OCI-LY1 (cell line): Measurements from ENCODE around the gene SAA4.

Experiments used
- EZH2 ChIP-seq: fragments of 200-600 bp; sonication (generic), shearing (Covaris generic); IDR thresholded peaks from 2 replicates; pipeline ENCODE4 v1.8.0; 2017; ENCODE audit warnings: borderline replicate concordance, mixed run types, mild to moderate bottlenecking, antibody characterized with exemption, low read length, moderate library complexity, mixed read lengths
- TF ChIP-seq, protein P1 (sequence below): fragments of 200-600 bp; sonication (generic), shearing (Covaris generic); IDR thresholded peaks from 2 replicates; pipeline ENCODE4 v1.5.1; 2017; ENCODE audit warnings: mild to moderate bottlenecking, antibody characterized with exemption, low read length, moderate library complexity, mixed read lengths

DNA sequence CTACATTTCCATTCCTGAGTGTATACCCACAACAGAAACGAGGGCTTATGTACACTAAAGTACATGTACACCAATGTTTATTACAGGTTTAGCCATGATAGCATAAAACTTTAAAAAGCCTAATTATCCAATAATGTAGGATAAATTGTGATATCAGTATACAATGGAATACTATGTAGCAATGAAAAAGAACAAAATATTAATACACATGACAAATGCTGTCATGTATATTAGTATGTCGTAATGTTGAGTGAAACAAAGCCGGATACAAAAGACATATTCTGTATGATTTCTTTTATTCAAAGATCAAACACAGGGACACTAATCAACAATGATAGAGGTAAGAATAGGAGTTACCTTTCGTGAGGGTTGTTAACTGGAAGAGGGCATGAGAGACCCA lies 2.7 kb downstream of the SAA4 start:
- TF ChIP-seq, protein P1, sequence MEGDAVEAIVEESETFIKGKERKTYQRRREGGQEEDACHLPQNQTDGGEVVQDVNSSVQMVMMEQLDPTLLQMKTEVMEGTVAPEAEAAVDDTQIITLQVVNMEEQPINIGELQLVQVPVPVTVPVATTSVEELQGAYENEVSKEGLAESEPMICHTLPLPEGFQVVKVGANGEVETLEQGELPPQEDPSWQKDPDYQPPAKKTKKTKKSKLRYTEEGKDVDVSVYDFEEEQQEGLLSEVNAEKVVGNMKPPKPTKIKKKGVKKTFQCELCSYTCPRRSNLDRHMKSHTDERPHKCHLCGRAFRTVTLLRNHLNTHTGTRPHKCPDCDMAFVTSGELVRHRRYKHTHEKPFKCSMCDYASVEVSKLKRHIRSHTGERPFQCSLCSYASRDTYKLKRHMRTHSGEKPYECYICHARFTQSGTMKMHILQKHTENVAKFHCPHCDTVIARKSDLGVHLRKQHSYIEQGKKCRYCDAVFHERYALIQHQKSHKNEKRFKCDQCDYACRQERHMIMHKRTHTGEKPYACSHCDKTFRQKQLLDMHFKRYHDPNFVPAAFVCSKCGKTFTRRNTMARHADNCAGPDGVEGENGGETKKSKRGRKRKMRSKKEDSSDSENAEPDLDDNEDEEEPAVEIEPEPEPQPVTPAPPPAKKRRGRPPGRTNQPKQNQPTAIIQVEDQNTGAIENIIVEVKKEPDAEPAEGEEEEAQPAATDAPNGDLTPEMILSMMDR: no peak
- TF ChIP-seq EZH2: no peak
